ENCODE results near the gene SYTL3. TPM values are rescaled to one million over a fixed set of nuclear protein-coding genes. Genes with fewer than 3 reads are reported as not detected.
"Not testable (repeated sequence)": the region's sequence is repeated elsewhere in the genome, so short reads cannot be mapped to it uniquely, and the experiment has no call there.

Gene SYTL3
- total and polyA plus RNA-seq, 2 donors (not counting 1 experiment from before 2014, with no cell fraction given): 1.1 to 5.4 TPM

DNA sequence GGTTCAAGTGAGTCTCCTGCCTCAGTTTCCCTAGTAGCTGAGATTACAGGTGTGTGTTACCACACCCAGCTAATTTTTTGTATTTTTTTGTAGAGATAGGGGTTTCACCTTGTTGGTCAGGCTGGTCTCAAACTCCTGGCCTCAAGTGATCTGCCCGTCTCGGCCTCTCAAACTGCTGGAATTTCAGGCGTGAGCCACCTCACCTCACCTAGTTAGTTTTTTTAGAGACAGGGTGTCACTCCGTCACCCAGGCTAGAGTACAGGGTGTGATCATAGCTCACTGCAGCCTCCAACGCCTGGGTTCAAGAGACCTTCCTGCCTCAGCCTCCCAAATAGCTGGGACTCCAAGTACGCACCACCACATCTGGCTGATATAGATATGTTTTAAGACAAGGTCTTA, 22.9 kb downstream of the SYTL3 start:
- H3K27ac Mint-ChIP-seq: no peak overlapping the region
- H3K27me3 Mint-ChIP-seq: no peaks in the 10 kb centered on the region
- Histone ChIP-seq H3K27me3 (replicated peaks in 1 of 4; ENCODE audit: control extremely low read depth in 1 of 4, control insufficient read depth in 3 of 4, insufficient read depth in 4 of 4, low read length in 3 of 4) (peaks cover 0 to 2% (median 0%) of the 10 kb centered on the region in 4 experiments), H3K27ac (ENCODE audit: low read length in 2 of 2) (no peak overlapping the region), H3K4me2 (replicated peaks; ENCODE audit: low read depth, low read length, poor library complexity, severe bottlenecking) (no peak overlapping the region), H3K79me2 (ENCODE audit: control insufficient read depth, insufficient read depth, low read length) (no peaks in the 10 kb centered on the region), H2AFZ (ENCODE audit: insufficient read depth, low read depth, low read length, poor library complexity, severe bottlenecking) (no peak overlapping the region), H3K4me1 (ENCODE audit: control insufficient read depth in 2 of 2, insufficient read depth in 2 of 2, low read length in 2 of 2) (peaks cover 2 to 9% of the 10 kb centered on the region in 2 donors), H3K9ac (ENCODE audit: low read length) (no peak overlapping the region), H3K36me3 (replicated peaks in 1 of 2; ENCODE audit: control extremely low read depth in 1 of 2, control insufficient read depth in 1 of 2, extremely low read depth in 1 of 2, insufficient read depth in 2 of 2, low read length in 1 of 2) (no peaks in the 10 kb centered on the region), H3K9me3 (ENCODE audit: control extremely low read depth in 1 of 3, control insufficient read depth in 2 of 3, insufficient read depth in 1 of 3, low read length in 2 of 3) (no peaks in the 10 kb centered on the region), H4K20me1 (ENCODE audit: control insufficient read depth, insufficient read depth, low read length, poor library complexity, severe bottlenecking) (no peaks in the 10 kb centered on the region), H3K4me3 (ENCODE audit: control extremely low read depth in 1 of 5, extremely low read depth in 1 of 5, insufficient read depth in 1 of 5, low read depth in 2 of 5, low read length in 4 of 5) (no peak overlapping the region)
- CTCF ChIA-PET: interaction anchor here (0.7 to 4.1 kb wide), 3 partner anchors 12 to 18 kb away, joined by 3 to 11 read pairs (median 4); no protein-coding TSS in a partner anchor
- 100% methylated on average over 4 of the region's 6 CpGs for WGBS (ENCODE audit: insufficient coverage)
- ATAC-seq (ENCODE audit: low read depth) (no peak), DNase-seq (no peak)
- TF ChIP-seq, protein P1, sequence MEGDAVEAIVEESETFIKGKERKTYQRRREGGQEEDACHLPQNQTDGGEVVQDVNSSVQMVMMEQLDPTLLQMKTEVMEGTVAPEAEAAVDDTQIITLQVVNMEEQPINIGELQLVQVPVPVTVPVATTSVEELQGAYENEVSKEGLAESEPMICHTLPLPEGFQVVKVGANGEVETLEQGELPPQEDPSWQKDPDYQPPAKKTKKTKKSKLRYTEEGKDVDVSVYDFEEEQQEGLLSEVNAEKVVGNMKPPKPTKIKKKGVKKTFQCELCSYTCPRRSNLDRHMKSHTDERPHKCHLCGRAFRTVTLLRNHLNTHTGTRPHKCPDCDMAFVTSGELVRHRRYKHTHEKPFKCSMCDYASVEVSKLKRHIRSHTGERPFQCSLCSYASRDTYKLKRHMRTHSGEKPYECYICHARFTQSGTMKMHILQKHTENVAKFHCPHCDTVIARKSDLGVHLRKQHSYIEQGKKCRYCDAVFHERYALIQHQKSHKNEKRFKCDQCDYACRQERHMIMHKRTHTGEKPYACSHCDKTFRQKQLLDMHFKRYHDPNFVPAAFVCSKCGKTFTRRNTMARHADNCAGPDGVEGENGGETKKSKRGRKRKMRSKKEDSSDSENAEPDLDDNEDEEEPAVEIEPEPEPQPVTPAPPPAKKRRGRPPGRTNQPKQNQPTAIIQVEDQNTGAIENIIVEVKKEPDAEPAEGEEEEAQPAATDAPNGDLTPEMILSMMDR (IDR thresholded peaks at IDR 0.05): no peak
- TF ChIP-seq EZH2 (IDR thresholded peaks at IDR 0.05; ENCODE audit: borderline replicate concordance, insufficient read depth, low read depth, low read length, poor library complexity, severe bottlenecking): no peak
- no peaks in the 10 kb centered on the region for H3K9me3 Mint-ChIP-seq (ENCODE audit: insufficient read depth)
- POLR2A ChIA-PET: no interaction called here
- H3K4me1 Mint-ChIP-seq: peaks cover 2% of the 10 kb centered on the region
- intact Hi-C loops (cut with micrococcal nuclease): no loop called here
- H3K4me3 Mint-ChIP-seq: no peak overlapping the region

DNA sequence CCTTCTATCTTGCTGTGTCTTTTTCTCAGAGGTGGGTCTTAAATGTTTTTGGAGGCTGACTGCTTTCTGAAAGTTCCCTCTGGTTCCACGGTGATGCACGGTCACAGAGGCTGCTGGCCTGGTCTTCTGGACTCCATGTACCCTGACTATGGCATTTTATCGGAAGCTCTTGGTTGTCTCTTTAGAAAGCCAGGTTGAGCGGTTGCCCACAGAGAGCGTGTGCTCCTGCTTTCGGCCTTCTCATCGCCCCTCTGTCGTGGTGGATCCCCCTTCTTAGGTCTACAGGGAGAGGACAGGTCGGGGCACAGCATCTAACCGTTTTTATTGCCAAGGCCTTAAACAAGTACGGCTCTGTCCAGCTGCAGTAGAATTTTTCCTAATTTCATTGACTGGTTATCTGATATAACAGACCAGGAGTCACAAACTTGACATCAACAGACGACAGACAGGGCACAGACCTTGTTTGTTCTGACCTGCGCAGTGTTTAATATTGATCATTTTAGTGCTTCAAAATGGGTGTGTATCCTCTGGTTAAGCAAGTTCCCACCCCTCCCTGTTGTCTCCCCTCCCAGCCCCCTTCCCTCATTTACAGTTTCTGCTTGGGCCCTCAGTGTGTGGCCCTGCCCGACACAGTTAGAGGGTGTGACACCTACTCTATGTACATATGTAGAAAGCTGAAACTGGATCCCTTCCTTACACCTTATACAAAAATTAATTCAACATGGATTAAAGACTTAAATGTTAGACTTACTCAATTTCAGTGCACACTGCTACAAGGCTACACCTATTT, 24.7 kb downstream of the SYTL3 start:
- no peak overlapping the region for H2AFZ ChIP-seq (ENCODE audit: insufficient read depth, low read depth, low read length, poor library complexity, severe bottlenecking)
- H3K4me2 ChIP-seq (replicated peaks; ENCODE audit: low read depth, low read length, poor library complexity, severe bottlenecking): no peak overlapping the region
- no peak for ATAC-seq (ENCODE audit: low read depth)
- no peak overlapping the region for H3K4me3 Mint-ChIP-seq
- no peaks in the 10 kb centered on the region for H3K9me3 Mint-ChIP-seq (ENCODE audit: insufficient read depth)
- no peak overlapping the region for H3K9ac ChIP-seq (ENCODE audit: low read length)
- 97% methylated on average over 9 of the region's 14 CpGs for WGBS (ENCODE audit: insufficient coverage)
- no peaks in the 10 kb centered on the region for H3K27me3 Mint-ChIP-seq
- intact Hi-C loops (cut with micrococcal nuclease): no loop called here
- no peak for DNase-seq
- CTCF ChIA-PET: interaction anchor here (0.6 to 4.1 kb wide), 3 partner anchors 12 to 17 kb away, joined by 3 to 11 read pairs (median 5); no protein-coding TSS in a partner anchor
- POLR2A ChIA-PET: no interaction called here
- peaks cover 0 to 2% (median 0%) of the 10 kb centered on the region in 4 experiments for H3K27me3 ChIP-seq (replicated peaks in 1 of 4; ENCODE audit: control extremely low read depth in 1 of 4, control insufficient read depth in 3 of 4, insufficient read depth in 4 of 4, low read length in 3 of 4)
- H4K20me1 ChIP-seq (ENCODE audit: control insufficient read depth, insufficient read depth, low read length, poor library complexity, severe bottlenecking): no peaks in the 10 kb centered on the region
- no peaks in the 10 kb centered on the region for H3K36me3 ChIP-seq (replicated peaks in 1 of 2; ENCODE audit: control extremely low read depth in 1 of 2, control insufficient read depth in 1 of 2, extremely low read depth in 1 of 2, insufficient read depth in 2 of 2, low read length in 1 of 2)
- no peak overlapping the region for H3K27ac Mint-ChIP-seq
- H3K27ac ChIP-seq (ENCODE audit: low read length in 2 of 2): no peak overlapping the region
- H3K4me1 Mint-ChIP-seq: no peaks in the 10 kb centered on the region
- no peaks in the 10 kb centered on the region for H3K9me3 ChIP-seq (ENCODE audit: control extremely low read depth in 1 of 3, control insufficient read depth in 2 of 3, insufficient read depth in 1 of 3, low read length in 2 of 3)
- H3K79me2 ChIP-seq (ENCODE audit: control insufficient read depth, insufficient read depth, low read length): no peaks in the 10 kb centered on the region
- H3K4me3 ChIP-seq (ENCODE audit: control extremely low read depth in 1 of 5, extremely low read depth in 1 of 5, insufficient read depth in 1 of 5, low read depth in 2 of 5, low read length in 4 of 5): no peak overlapping the region
- H3K4me1 ChIP-seq (ENCODE audit: control insufficient read depth in 2 of 2, insufficient read depth in 2 of 2, low read length in 2 of 2): no peaks in the 10 kb centered on the region
- TF ChIP-seq EZH2 (IDR thresholded peaks at IDR 0.05; ENCODE audit: borderline replicate concordance, insufficient read depth, low read depth, low read length, poor library complexity, severe bottlenecking): no peak
- TF ChIP-seq, protein P1 (IDR thresholded peaks at IDR 0.05): no peak

DNA sequence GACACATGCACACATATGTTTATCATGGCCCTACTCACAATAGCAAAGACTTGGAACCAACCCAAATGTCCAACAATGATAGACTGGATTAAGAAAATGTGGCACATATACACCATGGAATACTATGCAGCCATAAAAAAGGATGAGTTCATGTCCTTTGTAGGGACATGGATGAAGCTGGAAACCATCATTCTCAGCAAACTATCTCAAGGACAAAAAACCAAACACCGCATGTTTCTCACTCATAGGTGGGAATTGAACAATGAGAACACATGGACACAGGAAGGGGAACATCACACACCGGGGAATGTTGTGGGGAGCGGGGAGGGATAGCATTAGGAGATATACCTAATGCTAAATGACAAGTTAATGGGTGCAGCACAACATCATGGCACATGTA, 27.2 kb downstream of the SYTL3 start:
- H3K27ac Mint-ChIP-seq: not testable (repeated sequence)

More for the DNA sequence above, 27.2 kb downstream of the SYTL3 start:
- H3K9ac ChIP-seq (ENCODE audit: low read length); H2AFZ ChIP-seq (ENCODE audit: insufficient read depth, low read depth, low read length, poor library complexity, severe bottlenecking); H3K79me2 ChIP-seq (ENCODE audit: control insufficient read depth, insufficient read depth, low read length); H3K4me3 Mint-ChIP-seq; H3K27me3 ChIP-seq (replicated peaks in 1 of 4; ENCODE audit: control extremely low read depth in 1 of 4, control insufficient read depth in 3 of 4, insufficient read depth in 4 of 4, low read length in 3 of 4); H3K27ac ChIP-seq (ENCODE audit: low read length in 2 of 2); H3K4me1 Mint-ChIP-seq; ATAC-seq (ENCODE audit: low read depth); H3K9me3 ChIP-seq (ENCODE audit: control extremely low read depth in 1 of 3, control insufficient read depth in 2 of 3, insufficient read depth in 1 of 3, low read length in 2 of 3); DNase-seq; H3K36me3 ChIP-seq (replicated peaks in 1 of 2; ENCODE audit: control extremely low read depth in 1 of 2, control insufficient read depth in 1 of 2, extremely low read depth in 1 of 2, insufficient read depth in 2 of 2, low read length in 1 of 2); H3K4me1 ChIP-seq (ENCODE audit: control insufficient read depth in 2 of 2, insufficient read depth in 2 of 2, low read length in 2 of 2); intact Hi-C loops (cut with micrococcal nuclease); POLR2A ChIA-PET; H3K4me2 ChIP-seq (replicated peaks; ENCODE audit: low read depth, low read length, poor library complexity, severe bottlenecking); H4K20me1 ChIP-seq (ENCODE audit: control insufficient read depth, insufficient read depth, low read length, poor library complexity, severe bottlenecking); H3K27me3 Mint-ChIP-seq; H3K9me3 Mint-ChIP-seq (ENCODE audit: insufficient read depth); H3K4me3 ChIP-seq (ENCODE audit: control extremely low read depth in 1 of 5, extremely low read depth in 1 of 5, insufficient read depth in 1 of 5, low read depth in 2 of 5, low read length in 4 of 5): not testable (repeated sequence)
- CTCF ChIA-PET: interaction anchor here (0.7 kb wide), 1 partner anchor 17 kb away, joined by 3 read pairs; no protein-coding TSS in a partner anchor
- no CpG with 5 or more reads among the region's 3 CpGs for WGBS (ENCODE audit: insufficient coverage)

All from B cell (primary cell).